ENCODE results near the gene EIF2D.

DNA sequence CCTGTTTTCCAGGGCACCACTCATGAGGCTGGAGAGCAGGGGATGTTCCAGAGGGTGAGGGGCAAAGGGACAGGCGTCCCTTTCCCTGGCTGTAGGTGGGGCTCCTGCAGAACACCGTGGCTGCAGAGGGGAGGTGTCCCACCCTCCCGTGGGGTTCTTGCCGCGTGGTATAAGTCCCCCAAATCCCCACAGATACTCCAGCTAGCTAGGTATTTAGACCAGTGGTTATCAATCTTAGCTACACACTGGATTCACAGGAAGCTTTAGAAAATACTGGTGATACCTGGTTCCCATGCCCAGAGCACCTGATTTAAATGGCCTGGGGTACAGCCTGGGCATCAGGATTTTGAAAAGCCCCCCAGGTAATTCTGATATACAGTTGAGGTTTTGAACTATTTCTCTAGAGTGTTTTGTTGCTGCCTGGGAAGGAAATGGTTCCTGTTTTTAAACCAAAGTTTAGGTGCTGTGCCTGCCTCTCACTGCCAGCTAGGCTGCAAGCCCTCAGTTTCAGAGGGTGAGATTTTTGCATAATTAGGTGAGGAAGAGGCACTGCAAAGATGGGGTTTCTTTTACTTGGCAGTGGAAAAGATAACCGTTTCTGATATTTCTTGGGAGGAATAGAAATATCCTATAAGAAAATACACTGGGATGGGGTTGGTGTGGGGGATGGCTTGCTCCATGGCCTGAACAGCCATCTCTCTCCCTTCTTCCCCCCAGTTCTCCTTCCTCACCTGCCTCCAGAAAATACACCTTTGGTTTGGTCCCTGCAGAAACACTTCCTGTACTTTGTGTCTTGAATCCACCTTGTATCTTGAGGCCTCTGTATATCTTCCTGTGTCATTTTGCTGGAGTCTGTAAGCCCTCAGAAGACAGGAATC is 53.2 kb downstream of the EIF2D start:
- TF ChIP-seq POLR2A (IDR thresholded peaks at IDR 0.05) (no peak), POLR2AphosphoS5 (IDR thresholded peaks at IDR 0.05) (no peak), EP300 (IDR thresholded peaks at IDR 0.05) (no peak)
- TF ChIP-seq, protein P1, sequence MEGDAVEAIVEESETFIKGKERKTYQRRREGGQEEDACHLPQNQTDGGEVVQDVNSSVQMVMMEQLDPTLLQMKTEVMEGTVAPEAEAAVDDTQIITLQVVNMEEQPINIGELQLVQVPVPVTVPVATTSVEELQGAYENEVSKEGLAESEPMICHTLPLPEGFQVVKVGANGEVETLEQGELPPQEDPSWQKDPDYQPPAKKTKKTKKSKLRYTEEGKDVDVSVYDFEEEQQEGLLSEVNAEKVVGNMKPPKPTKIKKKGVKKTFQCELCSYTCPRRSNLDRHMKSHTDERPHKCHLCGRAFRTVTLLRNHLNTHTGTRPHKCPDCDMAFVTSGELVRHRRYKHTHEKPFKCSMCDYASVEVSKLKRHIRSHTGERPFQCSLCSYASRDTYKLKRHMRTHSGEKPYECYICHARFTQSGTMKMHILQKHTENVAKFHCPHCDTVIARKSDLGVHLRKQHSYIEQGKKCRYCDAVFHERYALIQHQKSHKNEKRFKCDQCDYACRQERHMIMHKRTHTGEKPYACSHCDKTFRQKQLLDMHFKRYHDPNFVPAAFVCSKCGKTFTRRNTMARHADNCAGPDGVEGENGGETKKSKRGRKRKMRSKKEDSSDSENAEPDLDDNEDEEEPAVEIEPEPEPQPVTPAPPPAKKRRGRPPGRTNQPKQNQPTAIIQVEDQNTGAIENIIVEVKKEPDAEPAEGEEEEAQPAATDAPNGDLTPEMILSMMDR (IDR thresholded peaks at IDR 0.05) = no peak
